GM12892 (cell line): ENCODE measurements around the gene RANBP3L.
"Not testable (repeated sequence)": the region's sequence is repeated elsewhere in the genome, so short reads cannot be mapped to it uniquely, and the experiment has no call there.

Source experiments
- DNase-seq: peaks from one replicate; pipeline ENCODE4 v3.0.0; 2011; ENCODE audit not compliant: insufficient read length
- FAIRE-seq: peaks from 2 replicates; lab custom pipeline; 2011; peaks lifted over from hg19 to GRCh38; lab: Jason Lieb, UNC
- POLR2A ChIP-seq: IDR thresholded peaks from 2 replicates; pipeline ENCODE4 v1.6.1; 2011; ENCODE audit warnings: low read depth, low read length, control low read depth
- POLR2AphosphoS5 ChIP-seq: IDR thresholded peaks from 2 replicates; pipeline ENCODE4 v1.6.1; 2011; ENCODE audit warnings: low read depth, low read length, control low read depth
- TAF1 ChIP-seq: IDR thresholded peaks from 2 replicates; pipeline ENCODE4 v1.6.1; 2011; ENCODE audit warnings: low read depth, mild to moderate bottlenecking, control low read depth, low read length, borderline replicate concordance

RANBP3L gene

DNA sequence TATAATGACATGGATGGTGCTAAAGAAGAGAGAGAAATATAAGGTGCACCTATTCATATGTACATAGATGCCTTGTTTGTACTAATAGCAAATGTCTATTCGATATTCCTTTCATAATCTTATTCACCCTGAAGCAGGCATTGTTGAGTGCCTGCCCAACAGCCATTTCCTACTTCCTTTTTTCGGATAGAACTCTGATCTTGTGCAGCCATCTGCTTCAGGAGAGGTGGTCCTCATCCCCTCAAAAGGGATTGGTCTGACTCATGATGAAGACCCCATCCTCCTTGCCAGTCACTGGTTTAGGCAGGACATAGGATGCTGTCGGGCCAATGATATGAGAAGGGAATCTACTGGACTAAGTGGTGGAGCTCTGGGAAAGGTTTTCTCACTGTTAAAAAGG lies 8.4 kb upstream of the RANBP3L start:
- no peak for FAIRE-seq
- no peak for DNase-seq
- TF ChIP-seq POLR2AphosphoS5: no peak
- no peak for TF ChIP-seq POLR2A
- TF ChIP-seq TAF1: no peak

DNA sequence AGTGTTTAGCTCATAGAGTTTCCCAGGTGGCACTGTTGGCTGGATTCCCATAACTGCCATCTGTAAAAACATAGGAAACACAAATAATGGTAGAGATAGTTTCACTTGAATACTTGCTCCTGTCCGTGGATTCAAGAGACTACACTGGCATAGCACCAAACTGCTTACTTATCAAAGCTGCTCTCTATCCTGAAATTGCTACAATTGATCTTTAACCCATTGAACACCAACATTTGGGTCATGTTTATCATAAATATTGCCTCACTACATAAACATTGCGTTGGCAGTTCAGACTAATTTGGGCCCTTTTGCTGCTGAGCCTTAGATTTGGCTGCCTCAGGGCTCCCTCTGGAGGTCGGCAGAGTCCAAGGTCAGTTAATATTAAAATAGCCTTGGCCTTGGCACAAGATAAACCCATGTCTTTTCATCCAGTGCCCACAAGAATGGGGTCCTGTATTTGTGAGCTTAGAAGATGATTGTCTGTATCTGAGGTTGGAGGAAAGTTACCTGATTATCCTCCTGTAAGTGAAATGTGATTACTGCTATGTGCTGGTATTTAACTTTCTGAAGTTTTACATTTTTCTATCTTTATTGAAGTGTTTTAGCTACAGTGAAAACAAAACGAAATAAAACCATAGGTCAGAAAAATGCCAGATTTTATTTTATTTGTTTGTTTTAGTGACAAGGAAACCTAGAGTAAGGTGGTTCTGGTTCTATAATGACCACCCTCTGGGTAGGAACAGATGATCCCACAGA lies 4.0 kb upstream of the RANBP3L start:
- FAIRE-seq: no peak

DNA sequence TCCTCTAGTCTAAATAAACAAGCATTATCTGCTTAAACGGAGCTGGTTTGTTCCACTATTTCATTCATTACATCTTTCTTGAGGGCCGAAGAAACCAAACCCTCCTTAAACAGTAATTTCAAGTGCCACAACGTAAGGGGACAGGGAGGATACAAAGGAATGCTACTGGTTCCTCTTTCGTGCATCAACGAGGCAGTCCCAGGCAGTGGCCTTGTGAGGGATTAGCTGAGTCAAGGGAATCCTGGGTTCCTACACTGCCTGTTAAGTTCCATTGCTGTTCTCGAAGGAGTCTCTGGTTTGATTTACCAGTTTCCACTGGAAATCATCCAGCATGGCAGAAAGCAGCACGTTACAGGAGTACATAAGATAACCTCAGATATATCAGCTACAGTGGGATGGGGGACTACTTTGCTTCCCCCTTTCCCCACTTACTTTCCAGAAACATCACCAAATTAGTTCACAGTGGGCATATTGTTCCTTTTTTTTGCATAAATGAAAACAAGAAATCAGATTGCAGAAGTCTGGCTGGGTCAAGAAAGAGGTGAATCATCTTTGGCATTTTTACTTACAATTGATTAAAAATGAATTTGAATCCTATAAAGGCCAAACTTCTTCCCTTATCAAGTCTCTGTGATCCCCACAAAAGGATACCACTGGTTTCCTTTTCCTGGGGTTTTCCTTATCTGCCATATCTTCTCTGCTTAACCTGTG lies 2.5 kb upstream of the RANBP3L start:
- FAIRE-seq: no peak

More for the DNA sequence above, 4.0 kb upstream of the RANBP3L start:
- no peak for TF ChIP-seq TAF1
- no peak for TF ChIP-seq POLR2A
- no peak for TF ChIP-seq POLR2AphosphoS5
- DNase-seq: no peak

DNA sequence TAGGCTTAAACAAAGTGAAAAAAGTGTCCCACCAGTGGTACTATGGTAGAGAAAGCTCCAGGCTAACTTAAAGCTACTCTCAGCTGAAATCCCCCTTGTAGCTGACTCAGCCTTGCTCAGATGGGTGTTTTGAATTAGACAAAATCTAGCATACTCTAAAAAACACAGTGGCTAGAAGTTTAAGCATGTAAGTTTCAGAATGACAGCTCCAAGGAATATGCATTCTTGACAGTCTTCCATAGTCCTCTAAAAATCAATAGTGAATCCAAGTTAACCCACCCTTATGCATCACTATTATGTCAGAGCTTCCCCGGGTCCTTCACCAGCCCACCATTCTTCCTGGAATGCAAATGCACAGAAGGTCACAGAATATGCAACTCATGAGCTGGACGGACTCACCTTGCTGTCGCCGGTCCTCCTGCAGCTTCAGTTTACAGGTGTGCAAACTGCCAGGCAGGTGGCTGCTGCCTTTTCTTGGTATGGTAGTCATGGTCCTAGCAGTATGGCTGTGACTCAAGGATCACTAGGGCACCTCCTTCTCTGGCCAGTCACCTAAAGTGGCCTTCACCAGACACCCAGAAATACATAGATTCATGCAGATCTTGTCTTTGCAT lies 668 bp downstream of the RANBP3L start:
- FAIRE-seq: no peak
- TF ChIP-seq POLR2AphosphoS5: no peak
- no peak for TF ChIP-seq POLR2A
- no peak for TF ChIP-seq TAF1
- no peak for DNase-seq

More for the DNA sequence above, 2.5 kb upstream of the RANBP3L start:
- no peak for TF ChIP-seq POLR2A
- no peak for TF ChIP-seq POLR2AphosphoS5
- no peak for TF ChIP-seq TAF1
- DNase-seq: no peak

DNA sequence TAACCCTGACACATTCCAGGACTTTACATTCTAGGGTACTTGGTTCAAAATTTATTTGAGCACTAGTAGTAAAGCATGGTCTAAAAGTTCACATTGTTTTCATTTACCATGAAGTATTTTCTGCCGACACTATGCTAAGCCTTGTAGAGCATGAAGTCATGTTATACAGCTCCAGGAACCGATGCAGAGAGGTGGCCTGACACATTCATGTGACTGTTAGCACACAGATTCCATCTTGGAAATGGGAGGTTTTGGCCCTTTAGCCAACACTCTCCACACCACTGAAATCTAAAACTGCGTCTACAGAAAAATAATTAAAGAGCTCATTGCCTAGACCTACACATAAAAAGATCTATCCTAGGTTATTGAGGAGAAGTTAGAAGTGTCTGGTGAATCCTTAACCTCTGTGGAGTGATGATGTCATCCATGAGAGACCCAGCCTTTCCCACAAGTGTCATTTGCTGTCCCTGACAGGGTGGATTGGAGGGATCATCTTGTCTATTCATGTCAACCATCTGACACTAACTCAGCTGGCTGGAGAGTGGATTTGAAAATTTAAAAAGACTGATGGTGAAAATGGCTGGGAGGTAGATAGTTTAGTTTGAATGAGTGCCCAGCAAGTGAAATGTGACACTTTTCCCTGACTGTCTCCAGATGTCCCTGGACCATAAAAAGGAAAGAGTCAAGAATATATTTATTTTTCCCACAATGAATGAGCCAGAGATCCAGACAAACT lies 1.3 kb downstream of the RANBP3L start:
- FAIRE-seq: no peak
- DNase-seq: no peak
- TF ChIP-seq POLR2A (no peak), TAF1 (no peak), POLR2AphosphoS5 (no peak)

DNA sequence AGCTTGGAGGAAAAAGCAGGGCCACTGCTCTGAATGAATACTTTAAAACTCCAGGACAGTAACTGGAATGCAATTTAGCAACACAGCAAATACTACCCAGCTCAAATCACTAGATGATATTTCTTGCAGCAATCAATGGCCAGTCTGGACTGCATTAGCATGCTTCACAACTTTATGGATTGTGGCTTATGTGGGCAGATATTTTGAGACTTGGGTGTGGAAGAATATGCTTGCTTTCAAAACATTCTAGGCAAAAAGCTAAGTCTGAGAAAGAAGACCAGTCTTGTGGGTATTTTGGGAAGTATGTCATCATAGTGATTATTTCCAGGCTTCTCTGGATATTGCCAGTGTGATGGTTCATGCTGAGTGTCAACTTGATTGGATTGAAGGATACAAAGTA lies 3.1 kb downstream of the RANBP3L start:
- TF ChIP-seq POLR2AphosphoS5: no peak
- no peak for TF ChIP-seq POLR2A
- TF ChIP-seq TAF1: no peak
- FAIRE-seq: no peak
- DNase-seq: no peak

DNA sequence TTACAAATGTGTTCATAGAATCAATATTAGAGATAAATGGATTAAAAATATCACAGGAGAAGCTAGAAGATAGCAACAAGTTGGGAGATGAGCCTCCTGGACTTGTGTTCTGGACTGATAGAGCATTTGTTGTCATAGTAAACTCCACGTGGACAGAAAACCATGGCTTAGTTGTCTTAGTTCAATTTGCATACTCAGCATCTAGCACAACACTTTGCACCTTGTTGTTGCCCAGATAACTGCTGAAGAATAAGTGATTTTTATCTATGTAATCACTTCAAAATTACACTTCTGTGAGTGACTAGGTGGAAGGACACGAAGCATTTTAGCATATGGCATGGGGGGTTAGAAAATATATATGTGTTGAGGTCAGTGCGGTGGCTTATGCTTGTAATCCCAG lies 4.0 kb downstream of the RANBP3L start:
- DNase-seq: no peak
- TF ChIP-seq TAF1: no peak
- TF ChIP-seq POLR2AphosphoS5: no peak
- no peak for TF ChIP-seq POLR2A

DNA sequence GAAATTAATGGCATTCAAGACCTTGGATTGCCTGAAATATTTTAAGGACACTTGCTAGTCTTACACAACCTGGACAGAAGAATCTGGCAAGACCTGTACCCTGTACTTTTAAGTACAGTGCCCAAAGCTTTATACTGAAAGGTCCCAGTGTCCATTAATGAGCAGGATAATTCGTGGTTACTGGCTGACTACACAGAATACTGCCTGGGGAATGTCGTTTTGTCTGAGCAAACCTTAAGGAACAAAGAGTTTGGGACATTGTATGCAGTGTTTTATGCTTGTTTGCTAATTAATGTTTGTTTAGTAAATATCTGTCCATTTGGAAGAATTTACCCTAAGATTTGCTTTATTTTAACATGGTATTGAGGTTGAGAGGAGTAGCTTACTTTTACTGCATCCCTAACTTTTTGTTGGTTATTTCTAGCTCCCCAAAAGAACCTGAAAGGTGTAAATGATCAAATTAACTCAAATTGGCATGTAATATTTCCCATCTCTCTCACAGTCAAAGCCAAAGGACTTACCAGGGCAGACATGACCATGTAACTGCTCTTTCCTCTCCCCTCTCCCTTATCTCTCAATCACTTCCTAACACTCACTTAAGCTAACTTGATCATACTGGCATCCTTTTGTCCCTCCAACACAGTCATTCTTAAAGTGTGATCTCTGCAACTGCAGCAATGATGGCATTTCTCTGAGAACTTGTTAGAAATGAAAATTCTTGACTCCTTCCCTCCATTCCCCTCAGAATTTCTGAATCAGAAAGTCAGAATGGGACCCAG lies 15.7 kb downstream of the RANBP3L start:
- DNase-seq (no peak), FAIRE-seq (no peak)
- TF ChIP-seq POLR2A: no peak
- TF ChIP-seq TAF1: no peak
- no peak for TF ChIP-seq POLR2AphosphoS5

More for the DNA sequence above, 4.0 kb downstream of the RANBP3L start:
- FAIRE-seq: no peak

DNA sequence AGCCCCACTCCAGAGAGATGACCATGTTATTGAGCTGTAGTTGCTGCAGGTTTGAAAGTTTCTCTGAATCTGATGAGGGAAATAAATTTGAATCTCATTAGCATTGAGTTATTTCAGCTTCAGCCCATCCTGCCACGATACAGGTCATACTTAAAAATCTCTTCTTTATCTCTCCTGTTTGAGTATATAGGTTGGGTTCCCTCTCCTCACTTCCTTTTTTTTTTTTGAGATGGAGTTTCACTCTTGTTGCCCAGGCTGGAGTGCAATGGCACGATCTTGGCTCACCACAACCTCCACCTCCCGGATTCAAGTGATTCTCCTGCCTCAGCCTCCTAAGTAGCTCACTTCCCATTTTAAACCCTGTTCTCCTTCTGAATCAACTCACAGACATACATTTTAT lies 17.9 kb downstream of the RANBP3L start:
- DNase-seq, FAIRE-seq: not testable (repeated sequence)

DNA sequence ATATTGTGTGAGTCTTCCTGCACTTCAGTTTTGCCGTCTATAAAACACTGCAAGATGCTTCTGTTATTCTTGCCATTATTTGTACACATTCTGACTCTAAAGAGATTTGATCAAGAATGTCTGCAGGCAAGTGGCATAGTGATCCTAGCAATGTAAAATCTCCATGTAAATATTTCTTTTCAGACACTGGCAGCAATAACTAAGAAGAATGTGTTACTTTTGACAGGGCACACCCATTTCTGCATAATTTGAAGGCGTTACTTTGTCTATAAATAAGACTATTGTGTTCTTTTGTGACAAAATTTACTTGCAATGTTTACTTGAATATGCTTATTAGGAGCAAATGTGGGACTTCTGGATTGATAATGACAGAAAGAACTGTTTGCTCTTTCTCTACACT lies 20.1 kb downstream of the RANBP3L start:
- TF ChIP-seq POLR2A (no peak), TAF1 (no peak), POLR2AphosphoS5 (no peak)
- no peak for DNase-seq

More for the DNA sequence above, 20.1 kb downstream of the RANBP3L start:
- no peak for FAIRE-seq
